Hepatocyte (in vitro differentiated cells): Measurements from ENCODE around the gene CCDC142.

ENCODE experiments used
- CTCF ChIP-seq: fragments of 200-600 bp; sonication (generic); IDR thresholded peaks from 2 replicates; pipeline ENCODE4 v1.5.1; 2016; ENCODE audit warnings: antibody characterized with exemption, mild to moderate bottlenecking; ENCODE audit not compliant: poor library complexity
- EZH2 ChIP-seq: fragments of 200-600 bp; sonication (generic); IDR thresholded peaks from 2 replicates; pipeline ENCODE4 v1.6.1; 2016; ENCODE audit warnings: antibody characterized with exemption, mild to moderate bottlenecking, borderline replicate concordance
- EZH2phosphoT487 ChIP-seq: fragments of 200-600 bp; sonication (generic); IDR thresholded peaks from one replicate; pipeline ENCODE4 v1.6.1; 2018; ENCODE audit warnings: antibody characterized with exemption, mild to moderate bottlenecking, low read depth, moderate library complexity; ENCODE audit not compliant: unreplicated experiment, severe bottlenecking

GRCh38 chr2:74454654-74455511 lies 27.9 kb downstream of the CCDC142 start, which contains the start of gene INO80B:
- TF ChIP-seq CTCF (no peak), EZH2 (no peak), EZH2phosphoT487 (no peak)
